ENCODE measurements around the gene DCP2.

DCP2 gene

GRCh38 chr5:113024076-113024697 is 47.6 kb downstream of the DCP2 start:
- no peak for DNase-seq

GRCh38 chr5:113025596-113025995 is 49.0 kb downstream of the DCP2 start:
- no peak for DNase-seq

DNA sequence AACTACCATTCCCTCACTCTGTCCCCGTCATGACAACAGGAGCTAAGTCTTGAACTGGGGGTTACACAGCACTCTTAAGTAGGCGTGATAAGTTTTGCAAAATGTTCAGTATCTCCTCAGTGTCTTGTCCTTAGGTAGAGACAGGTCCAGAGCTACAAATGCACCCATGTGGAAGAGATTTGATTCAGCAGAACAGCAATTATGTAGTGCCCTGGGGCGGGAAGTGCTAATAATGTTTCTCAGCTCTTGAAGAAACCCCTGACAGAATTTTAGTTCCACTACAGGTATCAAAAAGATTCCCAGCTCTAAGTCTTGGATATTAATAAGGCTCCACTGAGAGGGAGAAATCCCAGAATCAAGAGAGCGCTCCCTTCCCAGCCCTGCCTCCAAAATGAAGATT is 49.6 kb downstream of the DCP2 start:
- DNase-seq = no peak

- DNase-seq = no peak
Measured at GRCh38 chr5:113027015-113027414, 50.4 kb downstream of the DCP2 start.

GRCh38 chr5:113027431-113027830 is 50.8 kb downstream of the DCP2 start:
- DNase-seq = no peak

DNA sequence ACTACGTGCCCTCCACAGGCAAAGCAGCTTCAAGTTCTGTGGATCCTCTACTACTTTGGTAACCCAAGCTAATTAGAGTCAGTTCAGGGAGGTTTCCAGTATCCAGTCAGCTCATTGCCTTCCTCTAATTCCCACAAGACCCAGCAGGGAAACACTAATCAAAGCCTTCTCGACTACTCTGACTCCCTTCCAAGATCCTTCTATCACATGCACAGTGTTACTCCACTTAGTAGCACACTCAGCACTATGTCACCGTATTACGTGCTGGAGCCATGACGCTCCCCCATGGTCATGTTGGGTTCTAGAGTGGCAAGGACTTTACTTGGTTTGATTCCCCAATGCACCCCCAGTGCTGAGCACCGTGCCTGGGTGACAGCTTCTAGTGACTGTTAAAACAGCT is 53.0 kb downstream of the DCP2 start:
- no peak for DNase-seq

- no peak for DNase-seq
Measured at GRCh38 chr5:113031104-113031503, 54.5 kb downstream of the DCP2 start.

- no peak for DNase-seq
Measured at GRCh38 chr5:113031557-113031956, 55.0 kb downstream of the DCP2 start.

DNA sequence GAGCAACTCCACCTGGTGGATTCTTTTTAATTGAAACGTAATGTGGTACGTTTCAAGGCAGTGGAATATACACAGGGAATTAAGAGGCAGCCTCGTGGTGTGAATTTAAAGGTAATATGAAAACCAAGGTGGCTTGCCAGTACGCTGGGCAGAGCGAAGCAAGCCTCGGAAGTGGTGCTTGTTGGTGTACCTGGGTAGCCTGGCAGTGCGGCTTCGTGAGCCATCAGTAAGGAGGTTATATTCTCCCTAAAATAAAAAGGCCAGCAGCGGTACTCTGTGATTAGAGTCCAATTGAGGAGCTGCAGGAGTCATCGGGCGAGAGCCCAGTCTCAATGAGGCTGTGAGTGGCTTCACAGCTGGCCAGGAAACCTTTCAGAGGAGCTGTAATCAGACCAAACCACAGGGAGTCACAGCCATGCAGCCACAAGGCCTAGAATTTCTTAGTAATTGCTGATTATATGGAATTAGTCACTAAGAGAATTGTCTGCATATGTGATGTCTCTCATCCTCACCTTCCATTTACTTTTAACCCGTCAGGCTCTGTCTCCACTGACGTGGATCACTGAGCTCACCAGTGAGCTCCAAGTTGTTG is 57.7 kb downstream of the DCP2 start:
- DNase-seq = no peak

- no peak for DNase-seq
Measured at GRCh38 chr5:113035096-113035495, 58.5 kb downstream of the DCP2 start.

DNA sequence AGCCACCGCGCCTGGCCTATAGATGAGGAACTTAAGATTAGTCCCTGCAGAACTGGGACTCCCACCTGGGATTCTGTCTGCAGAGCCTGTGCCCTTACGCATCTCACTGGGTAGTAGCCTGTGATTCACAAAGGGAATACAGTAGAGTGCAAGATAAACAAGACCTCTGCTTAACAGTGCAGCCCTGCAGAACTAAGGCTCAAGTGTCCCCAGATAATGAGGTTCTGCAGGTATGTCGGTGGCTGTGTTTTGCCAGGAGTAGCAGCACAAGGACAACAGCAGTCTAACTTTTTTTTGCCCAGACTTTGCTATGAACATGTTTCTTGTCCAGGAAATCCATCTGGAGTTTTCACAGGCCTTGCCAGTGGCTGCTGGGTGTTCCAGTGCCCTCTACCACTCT is 59.7 kb downstream of the DCP2 start:
- no peak for DNase-seq

GRCh38 chr5:113036826-113037225 is 60.2 kb downstream of the DCP2 start:
- no peak for DNase-seq

DNA sequence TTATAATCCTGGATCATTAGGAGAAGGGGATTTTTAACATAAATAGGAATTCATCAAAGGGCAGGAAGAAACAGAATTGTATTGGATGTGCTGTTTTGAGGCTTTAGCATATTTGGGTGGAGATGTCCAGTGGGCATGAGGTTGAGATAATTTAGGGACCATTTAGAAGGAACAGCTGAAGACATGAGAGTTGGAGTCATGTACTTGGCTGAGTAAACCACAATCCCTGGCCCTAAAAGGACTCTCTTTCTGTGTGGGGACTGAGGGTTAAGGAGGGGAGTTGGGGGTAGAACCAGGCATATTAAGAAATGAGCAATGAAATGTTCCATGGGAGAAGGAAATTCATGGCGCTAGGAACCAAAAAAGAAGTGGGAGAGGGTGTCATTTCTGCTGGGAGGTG is 61.5 kb downstream of the DCP2 start:
- no peak for DNase-seq

GRCh38 chr5:113038714-113039113 is 62.1 kb downstream of the DCP2 start:
- DNase-seq = no peak

DNA sequence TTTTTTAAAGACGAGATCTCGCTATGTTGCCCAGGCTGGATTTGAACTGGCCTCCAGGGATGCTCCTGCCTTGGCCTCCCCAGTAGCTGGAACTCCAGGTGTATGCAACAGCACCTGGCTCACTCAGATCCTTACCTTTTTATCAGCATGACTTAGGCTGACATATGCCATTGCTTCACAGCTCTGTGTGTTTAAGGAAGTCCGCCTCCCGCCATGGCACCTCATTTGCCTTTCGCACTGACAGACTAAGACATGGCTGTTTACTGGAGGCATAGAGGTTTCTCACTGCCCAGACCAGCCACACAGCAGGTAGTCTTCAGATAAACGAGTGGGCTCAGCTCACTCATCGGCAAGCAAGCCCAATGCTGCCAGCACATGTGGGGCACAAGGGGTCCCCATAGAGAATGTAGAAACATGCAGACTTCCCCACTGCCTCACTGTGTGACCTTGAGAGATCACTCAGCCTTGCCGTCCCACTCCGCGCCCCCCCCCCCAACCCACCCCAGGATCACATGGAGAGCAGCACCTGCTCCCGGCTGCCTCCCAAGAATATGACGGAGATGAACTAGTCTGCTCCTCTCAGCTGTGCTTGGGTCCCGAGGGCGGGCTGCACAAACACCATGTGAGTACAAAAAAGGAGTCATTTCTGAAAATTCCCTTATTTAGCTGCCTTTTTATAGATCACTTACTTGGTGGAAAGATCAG is 62.8 kb downstream of the DCP2 start:
- no peak for DNase-seq

DNA sequence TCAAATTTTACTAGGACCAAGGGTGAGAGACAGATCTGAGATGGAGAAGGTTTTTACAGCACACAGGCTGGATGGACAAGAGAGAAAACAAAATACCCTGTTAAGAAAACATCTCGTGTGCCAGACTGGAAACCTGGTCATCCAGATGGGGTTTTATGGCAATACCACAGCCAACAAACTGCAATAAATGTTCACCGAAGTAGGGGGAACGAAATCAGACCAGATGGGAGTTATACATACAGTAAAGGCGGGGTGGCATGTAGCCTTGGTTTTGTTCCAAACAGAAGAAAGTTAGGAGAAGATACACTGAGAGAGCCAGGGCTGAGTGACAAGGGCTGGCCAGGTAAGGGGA is 63.3 kb downstream of the DCP2 start:
- no peak for DNase-seq

- DNase-seq = no peak
Measured at GRCh38 chr5:113040672-113041260, 64.2 kb downstream of the DCP2 start.

DNA sequence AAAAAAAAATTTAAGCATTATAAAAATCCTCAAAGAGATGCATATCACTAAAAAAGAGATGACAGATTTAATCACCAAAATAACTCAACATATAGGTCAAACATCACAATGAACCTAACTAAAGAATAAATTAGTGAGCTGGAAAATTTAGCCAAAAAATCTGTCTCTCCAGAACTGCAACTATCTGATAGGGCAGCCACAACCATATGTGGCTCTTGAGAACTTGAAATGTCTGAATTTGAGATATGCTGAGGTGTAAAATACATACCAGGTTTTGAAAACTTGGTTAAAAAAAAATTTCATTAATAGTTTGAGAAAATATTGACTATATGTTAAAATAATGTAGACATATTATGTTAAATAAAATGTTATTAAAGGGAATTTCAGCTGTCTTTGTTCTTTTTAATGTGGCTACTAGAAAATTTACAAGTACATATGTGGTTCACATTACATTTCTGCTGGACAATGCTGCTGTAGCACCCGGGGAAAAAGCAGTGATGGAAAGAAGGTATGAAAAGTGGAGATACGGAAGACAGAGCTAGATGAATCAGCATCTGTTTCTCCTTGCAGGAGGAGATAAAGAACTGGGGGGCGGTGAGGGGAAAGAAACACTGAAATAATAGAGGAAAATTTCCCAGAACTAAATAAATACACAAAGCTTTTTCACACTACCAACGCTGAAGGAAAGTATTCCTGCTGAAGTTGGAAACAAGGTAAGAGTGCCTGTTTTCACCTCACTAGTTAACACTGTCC is 66.1 kb downstream of the DCP2 start:
- DNase-seq = no peak

DNA sequence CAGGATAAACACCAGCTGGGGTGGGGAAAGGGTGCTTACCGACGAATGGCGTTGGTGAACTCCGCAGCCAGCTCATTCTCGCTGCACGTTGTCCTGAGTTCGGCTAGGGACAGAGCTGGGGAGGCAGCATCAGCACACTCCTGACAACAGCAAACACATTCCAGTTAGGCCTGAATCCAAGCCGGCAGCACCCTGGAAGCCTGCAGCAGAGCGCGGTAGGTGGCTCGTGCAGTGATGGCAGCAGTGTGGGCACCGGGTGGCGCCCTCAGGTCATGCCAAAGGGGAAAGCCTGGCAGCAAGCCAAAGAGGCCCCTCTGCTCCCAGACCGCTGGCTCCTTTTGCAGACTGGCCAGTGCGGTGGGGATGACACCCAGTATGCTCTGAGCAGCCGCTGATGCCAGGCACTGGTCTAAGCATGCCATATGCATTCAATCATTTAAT is 66.9 kb downstream of the DCP2 start:
- DNase-seq = no peak

- no peak for DNase-seq
Measured at GRCh38 chr5:113044776-113045465, 68.3 kb downstream of the DCP2 start.

GRCh38 chr5:113047234-113047633 is 70.6 kb downstream of the DCP2 start:
- DNase-seq = no peak

DNA sequence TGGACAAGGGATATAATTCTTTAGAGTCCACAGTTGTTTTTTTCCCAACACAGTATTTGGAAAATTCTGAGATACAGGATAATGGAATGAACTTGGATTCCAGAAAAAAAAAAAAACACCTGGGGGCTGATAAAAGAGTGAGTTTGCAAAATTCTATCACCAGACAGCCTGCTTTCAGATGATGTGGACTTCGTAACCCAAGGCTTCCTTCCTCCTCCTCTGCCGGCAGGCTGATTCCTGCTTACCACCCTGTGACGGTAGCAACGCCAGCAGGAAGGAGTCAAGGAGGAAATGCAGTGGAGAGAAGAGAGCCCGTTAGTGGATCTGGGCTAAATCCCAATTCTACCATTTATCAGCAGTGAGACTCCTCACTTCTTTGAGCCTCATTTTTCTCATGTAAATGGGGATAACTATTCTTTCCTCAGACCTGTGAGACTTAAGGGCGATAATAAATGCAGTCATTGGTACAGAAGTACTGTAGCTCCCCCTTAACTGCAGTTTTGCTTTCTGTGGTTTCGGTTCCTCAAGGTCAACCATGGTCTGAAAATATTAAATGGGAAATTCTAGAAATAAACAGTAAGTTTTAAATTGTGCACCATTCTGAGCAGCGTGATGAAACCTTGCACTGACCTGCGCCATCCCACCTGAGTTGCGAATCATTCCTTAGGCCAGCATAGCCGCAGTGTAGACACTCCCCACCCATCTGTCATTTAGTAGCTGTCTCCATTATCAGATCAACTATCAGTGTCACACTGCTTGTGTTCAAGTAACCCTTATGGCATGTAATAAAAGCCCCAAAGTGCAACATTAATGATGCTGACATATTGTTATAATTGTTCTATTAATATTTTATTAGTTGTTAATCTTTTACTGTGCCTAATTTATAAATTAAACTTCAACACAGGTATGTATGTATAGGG is 71.4 kb downstream of the DCP2 start:
- DNase-seq = no peak
